DMS79 (cell line): ENCODE measurements around the gene DLK1.

Experiments used
- DNase-seq: peaks from one replicate; lab custom pipeline; 2025; lab: John Stamatoyannopoulos, UW

DLK1 gene

DNA sequence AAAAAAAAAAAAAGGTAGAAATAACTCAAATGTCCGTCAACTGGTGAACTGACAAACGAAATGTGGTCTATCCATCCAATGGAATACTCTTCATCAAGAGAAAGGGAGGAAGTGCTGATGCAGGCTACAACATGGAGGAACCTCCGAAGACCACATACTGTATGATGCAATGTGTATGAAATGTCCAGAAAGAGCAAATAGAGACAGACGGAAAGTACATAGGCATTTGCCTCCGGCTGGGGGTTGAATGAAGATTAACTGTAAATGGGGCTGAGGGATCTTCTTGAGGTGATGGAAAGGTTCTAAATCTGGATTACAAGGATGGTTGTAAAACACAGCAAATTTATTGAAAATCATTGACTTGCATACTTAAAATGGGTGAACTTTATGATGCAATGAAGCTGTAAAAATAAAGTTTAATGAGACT, 35.4 kb downstream of the DLK1 start:
- DNase-seq, result no peak

DNA sequence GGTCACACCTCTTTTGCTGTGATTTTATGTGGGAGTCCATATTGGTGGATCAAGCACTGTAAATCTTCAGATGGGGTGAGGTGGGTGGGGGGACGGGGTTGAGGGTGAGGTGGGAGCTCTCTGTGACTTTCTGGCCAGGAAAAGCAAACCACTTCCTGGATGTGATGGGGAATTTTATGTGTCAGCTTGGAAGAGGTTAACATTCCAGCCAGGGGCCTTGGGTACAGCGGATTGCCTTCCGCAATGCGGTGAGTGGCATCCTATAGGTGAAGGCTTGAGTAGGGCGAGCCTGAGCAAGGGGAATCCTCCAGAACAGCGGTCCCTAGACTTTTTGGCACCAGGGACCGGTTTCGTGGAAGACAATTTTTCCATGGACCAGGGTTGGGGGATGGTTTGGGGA, 36.2 kb downstream of the DLK1 start:
- no peak for DNase-seq

DNA sequence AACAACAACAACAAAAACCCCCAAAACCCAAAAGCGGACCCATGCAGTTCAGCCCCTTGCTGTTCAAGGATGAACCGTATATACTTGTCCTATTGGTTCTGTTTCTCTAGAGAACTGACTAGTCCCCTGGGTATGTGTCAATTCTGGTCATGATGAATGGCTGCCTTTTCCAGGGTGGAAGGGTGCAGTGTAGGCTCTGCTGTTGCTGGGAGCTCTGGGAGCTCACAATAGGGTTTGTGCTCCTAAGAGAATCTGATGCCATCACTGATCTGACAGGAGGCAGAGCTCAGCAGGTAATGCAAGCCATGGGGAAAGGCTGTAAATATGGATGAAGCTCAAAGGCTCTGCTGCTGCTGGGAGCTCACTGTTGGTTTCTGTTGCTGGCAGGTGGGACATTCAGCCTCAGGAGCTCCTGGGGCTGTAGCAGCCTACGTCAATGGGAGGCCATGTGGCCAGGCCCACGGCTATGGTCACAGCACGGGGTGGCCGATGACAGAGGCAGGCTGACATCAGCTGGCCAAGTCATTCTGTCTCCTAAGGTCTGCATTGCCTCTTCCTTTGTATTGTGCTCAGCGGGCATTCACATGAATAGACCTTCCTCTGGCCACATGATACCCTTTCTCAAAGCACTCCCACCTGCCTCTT, 37.9 kb downstream of the DLK1 start:
- DNase-seq, result no peak

DNA sequence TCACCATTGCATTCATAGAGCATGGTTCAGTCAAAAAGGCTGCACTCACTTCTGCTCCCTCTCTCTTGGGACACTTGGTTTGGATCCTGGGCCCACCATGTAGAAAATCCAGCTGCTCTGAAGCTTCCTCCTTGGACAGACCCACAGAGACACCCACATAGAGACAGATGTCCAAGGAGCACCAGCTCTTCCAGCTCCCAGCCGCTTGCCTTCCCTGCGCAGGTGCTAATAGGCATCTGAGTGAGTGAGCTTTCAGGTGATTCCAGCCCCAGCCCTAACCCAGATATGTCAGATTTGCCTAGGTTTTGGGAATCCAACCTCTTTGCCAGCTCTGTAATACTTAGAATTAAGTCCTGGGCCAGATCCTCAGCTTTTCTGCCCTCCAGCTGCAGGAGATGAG, 38.6 kb downstream of the DLK1 start:
- DNase-seq, result no peak

DNA sequence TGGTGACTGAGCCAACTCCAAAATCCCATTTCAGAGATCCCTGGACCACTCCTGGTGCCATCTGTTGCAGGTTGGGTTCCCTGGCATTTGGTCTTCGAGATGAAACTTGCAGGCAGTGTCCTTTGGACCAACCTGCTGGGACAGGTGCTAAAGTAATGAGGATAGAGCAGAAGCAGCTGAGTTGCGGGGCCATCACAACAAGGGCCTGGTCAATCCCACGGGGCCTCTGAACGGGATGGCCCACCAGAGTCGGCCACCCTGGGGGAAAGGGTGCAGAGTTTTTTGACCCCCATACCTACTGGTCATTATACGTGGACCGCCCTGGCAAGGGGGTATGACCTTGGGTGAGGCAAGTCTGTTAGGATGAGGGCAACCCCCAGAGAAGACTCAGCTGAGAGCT, 39.3 kb downstream of the DLK1 start:
- no peak for DNase-seq

DNA sequence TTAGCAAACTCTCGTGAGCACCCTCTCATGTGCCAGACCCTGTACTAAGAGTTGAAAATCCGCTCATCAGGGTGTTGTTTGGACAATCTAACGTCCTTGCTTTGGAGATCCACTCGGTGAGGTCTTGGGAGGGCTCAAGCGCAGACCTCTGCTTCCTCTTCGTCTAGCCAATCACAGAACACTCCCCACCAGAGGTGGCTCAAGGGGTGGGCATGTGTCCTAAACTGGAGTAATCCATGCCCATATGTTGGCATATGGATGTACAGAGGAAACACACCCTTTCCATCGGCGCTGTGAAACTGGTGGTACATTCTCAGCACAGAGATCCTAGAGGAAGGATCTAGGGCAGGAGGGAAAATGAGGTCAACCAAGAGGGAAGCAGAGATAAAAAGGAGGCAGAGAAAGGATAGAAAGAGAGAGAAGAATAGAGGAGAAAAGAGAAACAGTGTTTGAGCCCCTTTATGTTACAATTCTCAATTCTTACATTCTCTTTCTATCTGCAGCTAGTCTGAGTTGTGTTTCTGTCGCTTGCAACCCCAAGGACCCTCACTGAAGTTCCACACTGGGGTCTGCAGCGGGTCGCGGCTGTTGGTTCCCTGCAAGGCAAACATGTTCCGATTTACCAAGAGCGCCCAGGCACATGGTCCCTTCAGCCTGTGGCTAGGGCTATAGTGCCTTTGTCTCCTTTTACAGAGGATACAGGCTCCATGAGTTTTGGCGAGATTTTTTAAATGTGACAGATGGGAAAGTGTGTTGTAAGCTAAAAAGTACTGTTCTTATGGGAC, 40.5 kb downstream of the DLK1 start:
- DNase-seq, result no peak

DNA sequence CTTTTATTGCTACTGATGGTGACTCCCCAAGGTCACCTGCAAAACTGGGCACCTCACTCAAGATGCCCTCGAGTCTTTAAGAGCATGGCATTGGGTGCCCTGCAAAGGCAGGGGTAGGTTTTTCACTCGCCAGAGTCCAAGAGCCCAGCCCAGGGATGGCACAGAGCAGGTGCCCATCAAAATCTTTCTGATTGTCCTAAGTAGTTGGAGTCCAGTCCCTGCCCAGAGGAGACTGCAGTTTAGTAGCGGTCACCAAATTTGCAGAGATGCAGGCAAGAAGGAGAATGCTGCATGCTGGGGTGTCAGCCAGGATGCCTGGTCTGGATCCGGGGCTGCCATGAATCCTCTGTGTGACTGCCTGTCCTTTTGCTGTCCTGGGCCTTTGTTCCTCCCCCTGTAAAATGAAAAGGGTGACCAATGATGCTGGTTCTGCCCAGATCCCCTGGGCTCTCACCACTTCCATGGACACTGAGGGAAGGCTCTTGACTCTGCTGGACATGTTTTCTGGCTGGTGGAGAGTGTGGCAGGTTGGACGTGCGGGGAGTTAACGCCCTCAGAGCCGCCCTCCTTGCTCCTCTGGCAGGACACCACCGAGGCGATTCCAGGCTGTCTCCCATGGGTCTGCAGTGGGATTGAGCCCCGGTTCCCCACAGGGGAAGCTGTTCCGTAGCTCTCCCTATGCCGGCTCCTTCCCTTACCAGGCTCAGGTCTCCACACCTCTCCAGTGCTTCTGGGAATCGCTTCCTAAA, 41.3 kb downstream of the DLK1 start:
- no peak for DNase-seq

DNA sequence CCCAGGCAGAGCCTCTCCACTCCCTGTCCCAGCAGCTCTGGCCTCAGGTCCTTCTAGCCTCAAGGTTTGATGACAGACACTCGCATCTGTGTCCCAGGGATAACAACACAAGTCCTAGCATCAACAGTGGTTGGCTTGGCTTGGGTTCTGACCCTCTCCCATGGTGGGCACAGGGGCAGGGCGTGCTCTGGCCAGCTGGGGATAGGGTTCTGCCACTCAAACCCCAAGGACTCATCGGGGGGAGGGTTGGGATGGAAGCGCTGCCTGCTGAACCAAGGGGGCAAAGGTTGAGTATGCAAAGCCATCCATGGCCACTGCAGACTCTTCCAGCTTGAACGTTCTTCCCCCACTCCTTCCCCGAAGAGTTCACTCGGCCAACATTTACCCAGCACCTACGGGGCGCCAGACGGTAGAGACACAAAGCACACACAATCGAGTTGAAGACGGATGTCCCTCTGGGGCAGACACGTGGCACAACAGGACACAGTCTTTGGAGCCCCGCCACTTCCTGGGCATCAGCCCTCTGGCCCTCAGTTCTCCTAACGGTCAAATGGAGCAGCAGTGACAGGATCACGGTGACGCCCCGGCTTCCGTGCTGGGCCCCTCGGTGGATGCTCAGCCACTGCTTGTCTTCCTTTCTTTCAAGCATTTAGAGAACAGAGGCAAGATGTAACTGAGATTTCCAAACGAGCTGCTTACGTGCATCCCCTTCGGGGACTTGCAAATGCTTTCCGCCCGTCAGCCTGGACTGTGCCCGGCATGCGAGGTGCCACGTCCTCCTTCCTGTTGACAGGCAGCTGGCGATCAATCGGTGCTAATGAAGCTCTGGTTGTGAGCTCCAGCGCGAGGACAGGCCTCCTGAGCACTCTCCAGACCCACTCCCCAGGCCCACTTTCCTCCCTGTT, 42.6 kb downstream of the DLK1 start:
- no peak for DNase-seq

DNA sequence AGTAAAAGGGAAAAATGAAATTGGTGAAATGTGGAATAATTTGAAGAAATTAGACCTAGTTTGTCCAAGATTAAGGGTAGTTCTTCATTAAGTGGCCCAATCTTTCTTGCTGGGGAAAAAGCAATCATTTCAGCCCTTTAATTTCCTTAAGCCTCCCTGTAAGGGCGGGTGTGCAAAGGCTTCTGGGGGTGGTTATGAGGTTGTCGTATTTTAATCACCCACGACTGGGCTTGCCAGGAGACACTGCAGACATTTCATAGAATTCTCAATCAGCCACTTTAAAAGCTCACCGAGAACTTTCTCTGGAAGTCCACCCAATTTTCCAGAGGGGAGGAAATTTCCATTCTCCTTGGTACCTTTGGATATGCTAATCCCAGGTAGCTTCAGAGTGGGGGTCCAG, 43.4 kb downstream of the DLK1 start:
- DNase-seq, result no peak

DNA sequence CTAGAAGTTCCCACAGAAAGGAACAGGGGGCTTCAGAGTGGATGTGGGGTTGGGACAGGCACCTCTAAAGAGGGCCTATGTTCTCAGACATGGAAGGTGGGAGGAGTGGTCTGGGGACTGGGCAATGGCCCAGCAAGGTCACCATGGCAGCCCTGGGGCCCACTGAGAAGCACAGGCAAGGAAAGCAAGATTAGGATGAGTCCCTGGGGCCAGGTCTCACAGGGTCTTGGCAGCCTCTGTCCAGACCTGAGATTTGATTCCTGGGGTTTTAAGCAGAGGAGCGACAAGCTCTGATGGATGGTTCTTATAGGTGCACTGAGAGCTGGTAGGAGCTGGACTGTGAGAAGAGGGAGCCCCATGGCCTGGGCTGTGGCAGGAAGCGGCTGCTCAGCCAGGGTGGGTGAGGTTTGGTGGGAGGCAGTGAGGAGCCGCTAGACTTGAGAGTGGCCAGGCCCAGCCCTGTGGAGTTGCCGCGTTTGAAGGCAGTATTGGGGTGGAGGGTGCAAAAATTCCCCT, 44.0 kb downstream of the DLK1 start:
- no peak for DNase-seq

DNA sequence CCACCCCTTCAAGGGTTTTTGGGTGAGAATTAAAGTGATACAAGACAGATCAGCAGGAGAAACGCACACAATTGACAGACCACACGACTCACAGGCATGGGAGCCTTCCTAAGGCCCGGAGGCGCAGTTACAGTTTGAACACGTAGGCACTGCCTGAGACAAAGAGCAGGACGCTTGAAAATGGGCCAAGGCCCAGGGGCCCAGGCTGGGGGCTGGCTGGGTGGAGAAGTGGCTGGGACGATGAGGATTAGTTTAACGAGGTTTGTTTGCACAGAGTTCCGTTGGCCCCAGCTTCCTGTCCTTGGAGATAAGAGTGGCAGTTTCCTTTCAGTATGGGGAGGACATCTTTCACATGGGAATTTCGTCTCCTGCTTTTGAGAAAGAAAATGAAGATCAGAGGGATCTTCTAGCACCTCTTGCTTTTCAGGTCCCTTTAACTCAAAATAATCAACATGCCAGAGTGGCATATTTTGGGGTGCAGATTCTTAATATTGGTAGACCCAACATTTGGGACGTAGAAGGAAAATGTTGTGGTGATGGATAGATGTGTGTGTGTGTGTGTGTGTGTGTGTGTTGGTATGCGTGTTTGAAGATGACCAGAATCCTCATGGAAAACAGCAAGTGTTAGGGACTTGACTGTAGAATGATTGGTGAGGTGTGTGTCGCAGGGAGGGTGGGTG, 44.6 kb downstream of the DLK1 start:
- no peak for DNase-seq

DNA sequence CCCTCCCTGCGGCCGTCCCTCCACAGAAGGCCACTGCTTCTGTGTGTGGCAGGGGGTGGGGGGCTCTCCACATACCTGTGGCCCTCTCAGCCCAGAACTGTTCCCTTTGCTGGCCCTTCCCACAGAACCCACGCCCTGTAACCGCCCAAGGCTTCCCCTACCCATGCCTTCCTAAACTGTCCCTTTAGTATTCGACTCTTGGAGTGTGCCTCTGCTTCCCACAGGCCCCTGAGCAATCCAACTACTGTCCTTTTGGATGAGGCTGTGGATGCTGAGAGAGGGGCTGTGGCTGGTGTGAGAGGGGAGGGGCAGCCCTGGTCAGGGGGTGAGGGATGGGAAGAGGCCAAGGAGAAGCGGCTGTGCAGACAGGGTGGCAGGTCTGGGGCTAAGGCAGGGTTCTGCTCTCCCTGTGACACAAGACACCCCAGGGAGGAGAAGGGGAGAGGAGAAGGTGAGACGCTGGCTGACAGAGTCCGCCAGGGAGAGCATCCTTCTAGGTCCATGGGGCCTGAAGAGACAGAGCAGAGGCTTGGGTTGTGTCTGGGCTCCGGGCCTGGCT, 46.0 kb downstream of the DLK1 start:
- no peak for DNase-seq

DNA sequence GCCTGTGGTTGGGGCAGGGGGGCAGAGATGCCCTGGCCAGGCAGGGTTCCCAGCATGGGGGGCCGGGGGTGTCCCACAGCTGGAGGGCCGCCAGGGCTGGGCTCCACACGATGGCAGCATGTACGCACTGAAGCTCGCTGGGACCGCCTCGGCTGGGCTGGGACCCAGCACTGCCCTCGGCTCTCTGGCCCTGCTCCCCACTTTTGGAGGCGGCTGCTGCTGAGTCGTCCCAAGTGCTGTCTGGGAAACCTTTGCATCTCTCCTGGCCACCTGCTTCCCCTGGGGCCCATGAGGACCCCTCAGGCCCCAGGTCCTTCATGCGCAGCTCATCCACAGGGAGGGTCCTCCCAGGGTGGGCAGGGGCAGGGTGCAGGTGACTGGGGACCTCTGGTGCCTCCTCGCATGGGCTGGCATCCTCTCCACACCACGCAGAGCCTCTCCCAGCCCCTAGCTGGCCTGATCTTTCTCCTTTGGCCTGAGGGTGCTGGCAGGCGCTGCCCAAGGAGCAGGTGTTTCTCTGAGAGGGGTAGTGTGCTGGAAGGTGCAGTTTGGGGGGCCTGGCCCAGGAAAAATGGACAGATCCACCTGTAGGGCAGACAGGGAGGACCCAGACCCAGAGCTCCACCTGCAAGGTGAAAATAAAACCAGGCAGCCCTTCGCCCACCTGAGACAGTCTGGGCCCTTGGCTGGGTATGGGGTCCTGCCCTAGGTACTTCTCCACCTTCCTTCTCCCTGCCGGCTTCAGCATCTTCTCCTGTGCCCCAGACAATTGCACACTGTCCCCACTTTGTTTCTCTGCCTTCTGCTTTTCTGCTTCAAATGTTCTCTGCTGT, 46.9 kb downstream of the DLK1 start:
- DNase-seq, result no peak

DNA sequence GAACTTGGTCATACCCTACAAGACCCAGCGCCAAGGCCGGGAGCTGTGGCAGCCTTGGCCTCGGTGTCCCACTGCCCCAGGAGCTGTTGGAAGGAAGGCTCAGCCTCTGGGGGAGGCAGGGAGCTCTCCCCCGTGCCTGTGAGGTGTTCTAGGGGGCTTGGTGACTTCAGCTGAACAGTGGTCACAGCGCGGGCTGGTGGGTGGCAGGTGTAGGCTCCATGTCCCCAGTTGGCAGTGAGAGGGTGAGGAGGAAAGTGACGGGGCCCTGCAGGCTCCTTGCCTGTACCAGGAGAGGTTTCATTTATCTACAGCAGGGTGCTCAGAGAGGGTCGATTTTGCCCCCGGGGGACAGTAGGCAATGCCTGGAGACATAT, 47.5 kb downstream of the DLK1 start:
- DNase-seq, result no peak

DNA sequence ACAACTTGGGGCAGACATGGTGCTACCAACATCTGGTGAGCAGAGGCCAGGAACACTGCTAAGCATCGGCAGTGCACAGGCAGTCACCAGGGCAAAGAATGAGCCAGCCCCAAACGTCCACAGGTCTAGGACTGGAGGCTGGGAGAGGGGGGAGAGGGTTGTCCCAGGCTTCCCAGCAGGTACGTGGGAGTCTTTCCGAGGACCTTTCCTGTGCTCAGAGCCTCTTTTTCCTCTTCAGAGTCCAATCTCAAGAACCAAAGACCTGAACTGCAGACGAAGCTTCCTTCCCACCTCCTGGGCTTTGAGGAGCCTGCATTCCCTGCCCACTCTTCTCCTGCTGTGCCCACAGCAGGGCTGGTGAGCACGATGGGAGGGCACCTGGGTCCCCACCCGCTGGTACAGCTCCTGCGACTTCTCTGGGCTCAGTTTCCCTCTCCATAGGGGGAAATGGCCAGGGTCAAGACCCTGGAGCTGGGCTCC, 48.7 kb downstream of the DLK1 start:
- no peak for DNase-seq

DNA sequence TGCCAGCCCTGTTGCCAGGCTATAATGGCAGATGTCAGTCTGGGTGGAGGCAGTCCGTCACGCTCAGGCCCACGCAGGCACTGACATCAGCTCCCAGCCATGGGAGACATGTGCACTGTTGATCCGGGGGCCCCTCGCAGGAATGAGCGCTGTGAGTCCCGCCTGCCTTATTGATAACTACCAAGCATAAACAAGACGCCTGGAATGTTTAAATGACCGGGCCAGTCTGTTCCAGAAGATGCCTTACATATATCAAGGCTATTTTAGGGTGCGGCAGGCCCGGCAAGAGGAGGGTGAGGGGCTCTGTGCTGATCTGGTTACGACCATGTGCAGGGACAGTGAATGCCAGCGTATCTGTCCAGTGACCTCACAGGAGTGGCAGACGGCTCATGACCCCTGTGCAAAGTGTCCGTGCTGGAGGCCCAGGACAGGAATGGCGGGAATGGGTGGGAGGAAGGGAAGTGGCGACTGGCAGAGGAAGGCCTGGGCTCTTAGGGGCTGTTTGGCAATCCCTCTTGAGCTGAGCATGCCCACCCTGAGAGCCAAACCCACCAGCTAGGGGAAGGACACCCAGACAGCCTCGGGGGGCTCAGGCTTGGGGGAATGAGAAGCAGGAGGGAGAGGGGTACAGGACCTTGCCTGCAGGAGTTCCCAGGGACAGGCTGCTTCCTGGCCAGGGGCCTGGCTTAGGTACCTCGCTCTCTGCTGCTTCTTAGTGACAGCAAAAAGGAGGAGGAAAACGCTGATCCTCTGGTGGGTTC, 49.3 kb downstream of the DLK1 start:
- DNase-seq, result no peak

DNA sequence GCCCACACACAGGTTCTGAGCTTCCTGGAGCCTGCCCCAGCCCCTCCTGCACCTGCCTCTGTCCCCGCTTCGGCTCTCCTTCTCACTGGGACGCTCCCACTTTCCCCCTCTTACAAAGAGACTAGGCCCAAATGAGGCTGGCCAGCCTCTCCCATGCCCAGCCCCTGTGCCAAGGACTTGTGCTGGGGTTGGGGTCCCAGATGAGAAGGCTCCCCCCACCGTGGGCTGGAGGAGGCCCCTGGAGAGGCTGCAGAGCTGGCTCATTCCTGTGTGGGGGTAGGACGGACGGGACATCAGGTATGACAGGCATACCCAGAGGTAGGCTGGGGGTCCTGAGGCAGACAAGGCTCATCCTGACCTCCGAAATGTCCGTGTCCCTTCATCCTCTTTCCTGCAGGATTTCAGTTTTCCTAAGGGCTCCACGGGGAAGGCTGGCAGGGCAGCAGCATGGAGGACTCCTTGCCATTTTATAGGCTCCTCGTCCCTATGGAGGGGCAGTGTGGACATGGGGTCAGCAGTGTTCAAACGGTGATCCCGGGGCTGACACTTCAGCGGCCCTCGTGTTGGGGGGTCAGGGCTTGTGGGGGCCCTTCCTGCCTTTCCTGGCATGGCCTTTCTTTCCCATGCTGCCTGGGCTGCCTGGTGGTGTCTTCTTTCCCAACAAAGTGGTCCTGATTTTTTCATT, 50.1 kb downstream of the DLK1 start:
- DNase-seq, result no peak

DNA sequence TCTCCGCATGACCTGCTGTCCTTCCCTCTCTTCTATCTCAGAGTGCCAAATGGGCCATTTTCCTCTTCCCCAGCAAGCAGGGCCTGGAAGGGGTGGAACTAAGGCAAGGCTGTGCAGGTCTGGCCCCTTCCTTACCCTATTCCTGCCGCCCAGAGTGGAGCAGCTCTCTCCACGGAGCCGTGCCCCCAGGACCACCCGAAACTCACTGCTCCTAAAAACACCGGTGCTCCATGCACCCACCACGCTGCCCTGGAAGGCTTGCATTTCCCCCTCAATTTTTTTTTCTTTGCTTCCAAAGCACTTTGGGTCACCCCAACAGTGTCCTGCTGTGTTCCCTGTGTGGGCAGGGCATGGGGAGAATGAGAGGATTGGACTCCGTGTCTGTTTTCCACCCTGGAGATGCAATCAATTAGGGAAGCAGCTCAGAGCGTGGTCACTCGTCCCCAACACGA, 50.7 kb downstream of the DLK1 start:
- DNase-seq, result no peak
